ENCODE measurements around the gene ALOX12B. TPM values are rescaled to one million over a fixed set of nuclear protein-coding genes. Genes with fewer than 3 reads are reported as not detected.

The ALOX12B gene
- total and polyA plus RNA-seq, 2 donors (not counting 1 experiment from before 2014, with no cell fraction given), result 0.57 to 0.69 TPM

- CTCF ChIA-PET, result interaction anchor here (0.9 to 3.0 kb wide), 7 partner anchors 8 to 37 kb away, joined by 3 to 16 read pairs (median 8); no protein-coding TSS in a partner anchor
- no peak overlapping the region for H3K4me3 ChIP-seq (ENCODE audit: control extremely low read depth in 1 of 5, extremely low read depth in 1 of 5, insufficient read depth in 1 of 5, low read depth in 2 of 5, low read length in 4 of 5)
- no peak overlapping the region for H3K4me2 ChIP-seq (replicated peaks; ENCODE audit: low read depth, low read length, poor library complexity, severe bottlenecking)
- H3K9me3 ChIP-seq (ENCODE audit: control extremely low read depth in 1 of 3, control insufficient read depth in 2 of 3, insufficient read depth in 1 of 3, low read length in 2 of 3), result no peaks in the 10 kb centered on the region
- H3K27ac ChIP-seq (ENCODE audit: low read length in 2 of 2), result no peak overlapping the region
- DNase-seq (no peak), ATAC-seq (ENCODE audit: low read depth) (no peak)
- H4K20me1 ChIP-seq (ENCODE audit: control insufficient read depth, insufficient read depth, low read length, poor library complexity, severe bottlenecking), result peaks cover 9% of the 10 kb centered on the region
- no peak overlapping the region for H2AFZ ChIP-seq (ENCODE audit: insufficient read depth, low read depth, low read length, poor library complexity, severe bottlenecking)
- TF ChIP-seq CTCF (IDR thresholded peaks at IDR 0.05) (no peak), EZH2 (IDR thresholded peaks at IDR 0.05; ENCODE audit: borderline replicate concordance, insufficient read depth, low read depth, low read length, poor library complexity, severe bottlenecking) (no peak)
- 100% methylated on average over 3 of the region's 10 CpGs for WGBS (ENCODE audit: insufficient coverage)
- no peaks in the 10 kb centered on the region for H3K27me3 Mint-ChIP-seq
- H3K9me3 Mint-ChIP-seq (ENCODE audit: insufficient read depth), result no peaks in the 10 kb centered on the region
- H3K9ac ChIP-seq (ENCODE audit: low read length), result no peak overlapping the region
- POLR2A ChIA-PET, result no interaction called here
- peaks cover 9 to 15% of the 10 kb centered on the region in 2 donors for H3K4me1 ChIP-seq (ENCODE audit: control insufficient read depth in 2 of 2, insufficient read depth in 2 of 2, low read length in 2 of 2)
- intact Hi-C loops (cut with micrococcal nuclease), result no loop called here
- no peak overlapping the region for H3K27ac Mint-ChIP-seq
- peaks cover 7% of the 10 kb centered on the region for H3K79me2 ChIP-seq (ENCODE audit: control insufficient read depth, insufficient read depth, low read length)
- peaks cover 14% of the 10 kb centered on the region for H3K4me1 Mint-ChIP-seq
- H3K4me3 Mint-ChIP-seq, result no peak overlapping the region
- H3K36me3 ChIP-seq (replicated peaks in 1 of 2; ENCODE audit: control extremely low read depth in 1 of 2, control insufficient read depth in 1 of 2, extremely low read depth in 1 of 2, insufficient read depth in 2 of 2, low read length in 1 of 2), result no peaks in the 10 kb centered on the region
- H3K27me3 ChIP-seq (replicated peaks in 1 of 4; ENCODE audit: control extremely low read depth in 1 of 4, control insufficient read depth in 3 of 4, insufficient read depth in 4 of 4, low read length in 3 of 4), result peaks cover 0 to 3% (median 0%) of the 10 kb centered on the region in 4 experiments
Measured at GRCh38 chr17:8082292-8082691, 5.2 kb downstream of the ALOX12B start.

- no peak overlapping the region for H2AFZ ChIP-seq (ENCODE audit: insufficient read depth, low read depth, low read length, poor library complexity, severe bottlenecking)
- intact Hi-C loops (cut with micrococcal nuclease), result loop anchor here (2.0 kb wide), 1 partner anchor 77 kb away; no protein-coding TSS in a partner anchor
- Mint-ChIP-seq H3K4me1 (peaks cover 14% of the 10 kb centered on the region), H3K27me3 (no peaks in the 10 kb centered on the region), H3K4me3 (no peak overlapping the region), H3K9me3 (ENCODE audit: insufficient read depth) (no peaks in the 10 kb centered on the region), H3K27ac (no peak overlapping the region)
- no peak overlapping the region for H3K4me2 ChIP-seq (replicated peaks; ENCODE audit: low read depth, low read length, poor library complexity, severe bottlenecking)
- 100% methylated on average over 1 of the region's 3 CpGs for WGBS (ENCODE audit: insufficient coverage)
- peaks cover 0 to 3% (median 0%) of the 10 kb centered on the region in 4 experiments for H3K27me3 ChIP-seq (replicated peaks in 1 of 4; ENCODE audit: control extremely low read depth in 1 of 4, control insufficient read depth in 3 of 4, insufficient read depth in 4 of 4, low read length in 3 of 4)
- CTCF ChIA-PET, result interaction anchor here (0.9 to 11.5 kb wide), 6 partner anchors 8 to 29 kb away, joined by 3 to 360 read pairs (median 14); partner anchors contain the start of genes ALOX12B and ALOXE3
- H3K9ac ChIP-seq (ENCODE audit: low read length), result no peak overlapping the region
- peaks cover 9% of the 10 kb centered on the region for H4K20me1 ChIP-seq (ENCODE audit: control insufficient read depth, insufficient read depth, low read length, poor library complexity, severe bottlenecking)
- DNase-seq (no peak), ATAC-seq (ENCODE audit: low read depth) (no peak)
- no peak overlapping the region for H3K4me3 ChIP-seq (ENCODE audit: control extremely low read depth in 1 of 5, extremely low read depth in 1 of 5, insufficient read depth in 1 of 5, low read depth in 2 of 5, low read length in 4 of 5)
- H3K27ac ChIP-seq (ENCODE audit: low read length in 2 of 2), result no peak overlapping the region
- peaks cover 7% of the 10 kb centered on the region for H3K79me2 ChIP-seq (ENCODE audit: control insufficient read depth, insufficient read depth, low read length)
- no peaks in the 10 kb centered on the region for H3K9me3 ChIP-seq (ENCODE audit: control extremely low read depth in 1 of 3, control insufficient read depth in 2 of 3, insufficient read depth in 1 of 3, low read length in 2 of 3)
- H3K4me1 ChIP-seq (ENCODE audit: control insufficient read depth in 2 of 2, insufficient read depth in 2 of 2, low read length in 2 of 2), result peaks cover 9 to 15% of the 10 kb centered on the region in 2 donors
- POLR2A ChIA-PET, result no interaction called here
- no peak for TF ChIP-seq CTCF (IDR thresholded peaks at IDR 0.05)
- TF ChIP-seq EZH2 (IDR thresholded peaks at IDR 0.05; ENCODE audit: borderline replicate concordance, insufficient read depth, low read depth, low read length, poor library complexity, severe bottlenecking), result no peak
- no peaks in the 10 kb centered on the region for H3K36me3 ChIP-seq (replicated peaks in 1 of 2; ENCODE audit: control extremely low read depth in 1 of 2, control insufficient read depth in 1 of 2, extremely low read depth in 1 of 2, insufficient read depth in 2 of 2, low read length in 1 of 2)
Measured at GRCh38 chr17:8081876-8082275, 5.6 kb downstream of the ALOX12B start.

Data from B cell (primary cell).